OCI-LY7 (cell line): Measurements from ENCODE around the gene SPSB3. TPM values are rescaled to one million over a fixed set of nuclear protein-coding genes. Genes with fewer than 3 reads are reported as not detected.

Experiments
- BruUV-seq: library from RNA; stranded (reverse); fragments of 400-500 nt; replicated peaks from 2 replicates; lab custom pipeline; 2021; lab: Mats Ljungman, UMichigan
- CTCF ChIA-PET: fragments of 300-600 bp; sonication (Branson Sonifier 250); formaldehyde crosslinking; loops from one replicate; lab custom pipeline; 2022; ENCODE audit warnings: antibody characterized with exemption; ENCODE audit not compliant: unreplicated experiment; lab: Charles Lee
- POLR2A ChIA-PET: fragments of 300-600 bp; sonication (Branson Sonifier 250); formaldehyde crosslinking; loops from one replicate; lab custom pipeline; 2022; ENCODE audit warnings: antibody characterized with exemption; lab: Charles Lee
- DNase-seq: peaks from one replicate; pipeline ENCODE4 v3.0.0-alpha.2; 2015; ENCODE audit warnings: low spot score
- H2AFZ ChIP-seq: fragments of 200-600 bp; sonication (generic), shearing (Covaris generic); 2 replicates; pipeline ENCODE4 v1.6.1; 2014; ENCODE audit warnings: mild to moderate bottlenecking, antibody characterized with exemption, low read length, moderate library complexity
- H3K27ac ChIP-seq: fragments of 200-600 bp; sonication (generic); 2 replicates; pipeline ENCODE4 v1.5.1; 2014; ENCODE audit warnings: mixed run types, low read depth, mild to moderate bottlenecking, moderate library complexity, low read length, inconsistent platforms; ENCODE audit not compliant: poor library complexity, severe bottlenecking
- H3K36me3 ChIP-seq: fragments of 200-600 bp; sonication (generic); 2 replicates; pipeline ENCODE4 v1.6.1; 2014; ENCODE audit warnings: mild to moderate bottlenecking, antibody characterized with exemption, low read length, moderate library complexity, mixed read lengths; ENCODE audit not compliant: insufficient read depth
- H3K4me1 ChIP-seq: fragments of 200-600 bp; sonication (generic); 2 replicates; pipeline ENCODE4 v1.5.1; 2014; ENCODE audit warnings: mild to moderate bottlenecking, low read length; ENCODE audit not compliant: insufficient read depth, poor library complexity, severe bottlenecking
- H3K4me2 ChIP-seq: fragments of 200-600 bp; sonication (generic); 2 replicates; pipeline ENCODE4 v1.6.1; 2014; ENCODE audit warnings: mild to moderate bottlenecking, low read length
- H3K4me3 ChIP-seq: fragments of 200-600 bp; sonication (generic); 2 replicates; pipeline ENCODE4 v1.5.1; 2014; ENCODE audit warnings: mild to moderate bottlenecking, low read depth, low read length; ENCODE audit not compliant: poor library complexity, severe bottlenecking
- H3K79me2 ChIP-seq: fragments of 200-600 bp; sonication (generic); 2 replicates; pipeline ENCODE4 v1.6.1; 2016; ENCODE audit warnings: low read depth, mild to moderate bottlenecking, low read length, moderate library complexity, mixed read lengths; ENCODE audit not compliant: insufficient read depth
- H3K9me2 ChIP-seq: fragments of 200-600 bp; sonication (generic); 2 replicates; pipeline ENCODE4 v1.6.1; 2016; ENCODE audit warnings: mild to moderate bottlenecking, low read length, mixed read lengths; ENCODE audit not compliant: insufficient read depth
- H3K9me3 ChIP-seq: fragments of 200-600 bp; sonication (generic); 2 replicates; pipeline ENCODE4 v1.6.1; 2014; ENCODE audit warnings: mild to moderate bottlenecking, mixed run types, low read length, mixed read lengths
- H4K20me1 ChIP-seq: fragments of 200-600 bp; sonication (generic); 2 replicates; pipeline ENCODE4 v1.6.1; 2014; ENCODE audit warnings: mild to moderate bottlenecking, antibody characterized with exemption, low read length, moderate library complexity, mixed read lengths; ENCODE audit not compliant: insufficient read depth
- EZH2phosphoT487 ChIP-seq: fragments of 200-600 bp; sonication (generic); IDR thresholded peaks from 2 replicates; pipeline ENCODE4 v1.6.1; 2018; ENCODE audit warnings: low read depth, borderline replicate concordance, mild to moderate bottlenecking, mixed run types, antibody characterized with exemption, low read length, moderate library complexity, mixed read lengths
- intact Hi-C: fragments of 100-400 bp; cut with micrococcal nuclease; formaldehyde crosslinking; loops from one replicate; pipeline ENCODE4 v1.10.0; 2022; ENCODE audit not compliant: unreplicated experiment
- total RNA-seq, 2 experiments: library from RNA; depleted of rRNA in 1 of 2; stranded (reverse); fragments of >200 nt in 1 of 2; shearing (Covaris generic) in 1 of 2; gene quantifications; 2 replicates each; pipeline ENCODE4 v1.2.3, GENCODE V29; 2014 to 2022
- TF ChIP-seq, protein P1 (sequence below): fragments of 200-600 bp; sonication (generic); conservative IDR thresholded peaks from 2 replicates; pipeline ENCODE4 v1.5.1; 2014; ENCODE audit warnings: mild to moderate bottlenecking, antibody characterized with exemption, low read length, moderate library complexity, mixed read lengths

SPSB3 gene
- total RNA-seq, 2 experiments from 2014 or later = 33.6 to 52.4 TPM

GRCh38 chr16:1826691-1827573 is 44.6 kb upstream of the SPSB3 start, which contains the start of the genes FAHD1 and HAGH:
Gene FAHD1 (plus strand): TSS chr16:1827206. CDS start chr16:1827239, 33 bp downstream.
Gene HAGH (minus strand): TSS chr16:1826825. CDS start chr16:1826787, 38 bp downstream.
- no TSS peak for BruUV-seq
- peak; percentile 90 for DNase-seq
- POLR2A ChIA-PET = interaction anchor here (0.6 to 0.8 kb wide), 2 partner anchors 22 to 38 kb away, joined by 3 read pairs; no protein-coding TSS in a partner anchor

GRCh38 chr16:1825864-1826690 is 43.7 kb upstream of the SPSB3 start:
- peak; percentile 49 for DNase-seq
- Histone ChIP-seq H2AFZ (no peak overlapping the region), H3K27ac (no peak overlapping the region), H3K4me2 (peak overlapping the region; percentile 76; the same call in 1 of the 2 replicates), H3K9me3 (no peaks in the 10 kb centered on the region), H3K9me2 (no peaks in the 10 kb centered on the region), H3K79me2 (no peaks in the 10 kb centered on the region), H4K20me1 (no peaks in the 10 kb centered on the region), H3K4me1 (peaks cover 23% of the 10 kb centered on the region), H3K4me3 (peak overlapping the region; percentile 78), H3K36me3 (no peaks in the 10 kb centered on the region)
- no TSS peak for BruUV-seq
- ChIA-PET CTCF (no interaction called here), POLR2A (no interaction called here)
- TF ChIP-seq, protein P1, sequence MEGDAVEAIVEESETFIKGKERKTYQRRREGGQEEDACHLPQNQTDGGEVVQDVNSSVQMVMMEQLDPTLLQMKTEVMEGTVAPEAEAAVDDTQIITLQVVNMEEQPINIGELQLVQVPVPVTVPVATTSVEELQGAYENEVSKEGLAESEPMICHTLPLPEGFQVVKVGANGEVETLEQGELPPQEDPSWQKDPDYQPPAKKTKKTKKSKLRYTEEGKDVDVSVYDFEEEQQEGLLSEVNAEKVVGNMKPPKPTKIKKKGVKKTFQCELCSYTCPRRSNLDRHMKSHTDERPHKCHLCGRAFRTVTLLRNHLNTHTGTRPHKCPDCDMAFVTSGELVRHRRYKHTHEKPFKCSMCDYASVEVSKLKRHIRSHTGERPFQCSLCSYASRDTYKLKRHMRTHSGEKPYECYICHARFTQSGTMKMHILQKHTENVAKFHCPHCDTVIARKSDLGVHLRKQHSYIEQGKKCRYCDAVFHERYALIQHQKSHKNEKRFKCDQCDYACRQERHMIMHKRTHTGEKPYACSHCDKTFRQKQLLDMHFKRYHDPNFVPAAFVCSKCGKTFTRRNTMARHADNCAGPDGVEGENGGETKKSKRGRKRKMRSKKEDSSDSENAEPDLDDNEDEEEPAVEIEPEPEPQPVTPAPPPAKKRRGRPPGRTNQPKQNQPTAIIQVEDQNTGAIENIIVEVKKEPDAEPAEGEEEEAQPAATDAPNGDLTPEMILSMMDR = no peak
- no peak for TF ChIP-seq EZH2phosphoT487
- intact Hi-C loops = loop anchor here (5.0 kb wide), 1 partner anchor 44 kb away; the partner anchor contains the start of genes NUBP2 and SPSB3

More at GRCh38 chr16:1826691-1827573, 44.6 kb upstream of the SPSB3 start, which contains the start of the genes FAHD1 and HAGH:
- H4K20me1 ChIP-seq = no peaks in the 10 kb centered on the region
- CTCF ChIA-PET = no interaction called here
- H3K9me2 ChIP-seq = no peaks in the 10 kb centered on the region
- no peaks in the 10 kb centered on the region for H3K36me3 ChIP-seq
- H3K27ac ChIP-seq = no peak within 1 kb of the TSS
- no peak for TF ChIP-seq EZH2phosphoT487
- TF ChIP-seq, protein P1 = no peak
- H3K4me1 ChIP-seq = peaks cover 23% of the 10 kb centered on the region
- intact Hi-C loops = loop anchor here (5.0 kb wide), 1 partner anchor 45 kb away; the partner anchor contains the start of genes NUBP2 and SPSB3
- H3K4me2 ChIP-seq = peak within 1 kb of the TSS; percentile 76
- peak within 1 kb of the TSS; percentile 47 for H2AFZ ChIP-seq
- peak within 1 kb of the TSS; percentile 78 for H3K4me3 ChIP-seq
- no peaks in the 10 kb centered on the region for H3K9me3 ChIP-seq
- no peaks in the 10 kb centered on the region for H3K79me2 ChIP-seq
